HepG2 (cell line): ENCODE measurements around the gene CNPY4. TPM values are rescaled to one million over a fixed set of nuclear protein-coding genes. Genes with fewer than 3 reads are reported as not detected.
A peak's percentile ranks its signal among the peaks of the same experiment; 100 is the strongest.

Source experiments
- CEBPB ChIP-seq: IDR thresholded peaks from 2 replicates; pipeline ENCODE4 v1.6.1; 2011; ENCODE audit warnings: low read depth, low read length, improper control_type of control experiment, borderline replicate concordance
- DNMT3B ChIP-seq: conservative IDR thresholded peaks from 2 replicates; pipeline ENCODE4 v1.6.1; 2016; ENCODE audit warnings: missing biosample characterization, control low read depth
- DRAP1 ChIP-seq: IDR thresholded peaks from 2 replicates; pipeline ENCODE4 v1.6.1; 2016; ENCODE audit warnings: missing genetic modification reagents, missing compliant biosample characterization
- E2F5 ChIP-seq: sonication (generic); formaldehyde crosslinking; conservative IDR thresholded peaks from 2 replicates; pipeline ENCODE4 v1.4.0; 2020; ENCODE audit warnings: missing genetic modification reagents
- HBP1 ChIP-seq: IDR thresholded peaks from 2 replicates; pipeline ENCODE4 v1.6.1; 2016; ENCODE audit warnings: low read depth, control low read depth
- HNRNPLL ChIP-seq: fragments of 200-400 bp; formaldehyde crosslinking; IDR thresholded peaks from 2 replicates; pipeline ENCODE4 v1.6.1; 2017; ENCODE audit warnings: mild to moderate bottlenecking, low read depth, low read length; ENCODE audit not compliant: poor library complexity, severe bottlenecking
- KDM4B ChIP-seq: sonication (generic); formaldehyde crosslinking; IDR thresholded peaks from 2 replicates; pipeline ENCODE4 v1.4.0; 2020; ENCODE audit warnings: missing genetic modification reagents
- LCORL ChIP-seq, 2 experiments: fragments of 450-650 bp in 1 of 2; sonication (generic) in 1 of 2; formaldehyde crosslinking in 1 of 2; IDR thresholded peaks; 2 replicates each; pipeline versions ENCODE4 v1.5.0 to v1.6.1; 2017 to 2020; ENCODE audit warnings: antibody characterized with exemption in 1 of 2, missing genetic modification reagents in 1 of 2
- MTA3 ChIP-seq: sonication (generic); formaldehyde crosslinking; IDR thresholded peaks from 2 replicates; pipeline ENCODE4 v1.4.0; 2020; ENCODE audit warnings: missing genetic modification reagents
- NFATC3 ChIP-seq: sonication (generic); formaldehyde crosslinking; IDR thresholded peaks from 2 replicates; pipeline ENCODE4 v1.5.1; 2020; ENCODE audit warnings: mild to moderate bottlenecking, missing genetic modification reagents
- RAD21 ChIP-seq: fragments of 450-650 bp; formaldehyde crosslinking; IDR thresholded peaks from 2 replicates; pipeline ENCODE4 v1.5.0; 2020; ENCODE audit warnings: mild to moderate bottlenecking
- SRSF4 ChIP-seq: fragments of 200-400 bp; formaldehyde crosslinking; IDR thresholded peaks from one replicate; pipeline ENCODE4 v1.6.1; 2018; ENCODE audit warnings: mild to moderate bottlenecking, low read depth, low read length, moderate library complexity; ENCODE audit not compliant: poor library complexity, severe bottlenecking
- TBX2 ChIP-seq: sonication (generic); formaldehyde crosslinking; IDR thresholded peaks from 2 replicates; pipeline ENCODE4 v1.5.0; 2020; ENCODE audit warnings: missing genetic modification reagents, mild to moderate bottlenecking, borderline replicate concordance
- ZFP41 ChIP-seq: sonication (generic); formaldehyde crosslinking; IDR thresholded peaks from 2 replicates; pipeline ENCODE4 v1.4.0; 2020; ENCODE audit warnings: mild to moderate bottlenecking, missing genetic modification reagents, borderline replicate concordance
- ZNF20 ChIP-seq: sonication (generic); formaldehyde crosslinking; IDR thresholded peaks from 2 replicates; pipeline ENCODE4 v1.4.0; 2020; ENCODE audit warnings: mild to moderate bottlenecking, moderate library complexity, missing genetic modification reagents
- ZNF225 ChIP-seq: sonication (generic); formaldehyde crosslinking; IDR thresholded peaks from 2 replicates; pipeline ENCODE4 v1.4.0; 2020; ENCODE audit warnings: mild to moderate bottlenecking, missing genetic modification reagents
- ZNF44 ChIP-seq: sonication (generic); formaldehyde crosslinking; IDR thresholded peaks from 2 replicates; pipeline ENCODE4 v1.5.1; 2020; ENCODE audit warnings: mild to moderate bottlenecking, missing genetic modification reagents
- ZNF484 ChIP-seq: sonication (generic); formaldehyde crosslinking; IDR thresholded peaks from 2 replicates; pipeline ENCODE4 v1.5.1; 2020; ENCODE audit warnings: mild to moderate bottlenecking, low read depth, missing genetic modification reagents, borderline replicate concordance
- ZNF691 ChIP-seq: sonication (generic); formaldehyde crosslinking; IDR thresholded peaks from 2 replicates; pipeline ENCODE4 v1.4.0; 2020; ENCODE audit warnings: missing genetic modification reagents, low read depth, mild to moderate bottlenecking, borderline replicate concordance
- ZNF7 ChIP-seq: IDR thresholded peaks from 2 replicates; pipeline ENCODE4 v1.6.1; 2016; ENCODE audit warnings: missing biosample characterization, missing genetic modification reagents
- ZNF724P ChIP-seq: sonication (generic); formaldehyde crosslinking; IDR thresholded peaks from 2 replicates; pipeline ENCODE4 v1.8.0; 2022; ENCODE audit warnings: missing genetic modification reagents, borderline replicate concordance
- ZNF740 ChIP-seq: sonication (generic); formaldehyde crosslinking; IDR thresholded peaks from 2 replicates; pipeline ENCODE4 v1.4.0; 2020; ENCODE audit warnings: missing genetic modification reagents
- ZNF770 ChIP-seq: sonication (generic); formaldehyde crosslinking; IDR thresholded peaks from 2 replicates; pipeline ENCODE4 v1.5.0; 2020; ENCODE audit warnings: mild to moderate bottlenecking, missing genetic modification reagents
- ZSCAN31 ChIP-seq: sonication (generic); formaldehyde crosslinking; IDR thresholded peaks from 2 replicates; pipeline ENCODE4 v1.5.0; 2020; ENCODE audit warnings: low read depth, mild to moderate bottlenecking, missing genetic modification reagents
- polyA plus RNA-seq, 8 experiments: library from polyadenylated mRNA; depleted of rRNA in 3 of 8; stranded (reverse) in 7 of 8; unstranded in 1 of 8; fragments of >200 nt; fragmentation: Illumina TruSeq in 4 of 8; extraction: Trizol in 4 of 8; gene quantifications; 2 replicates each; pipeline versions ENCODE4 v1.2.1 to v1.2.3, GENCODE V29; 2011 to 2016; ENCODE audit warnings: low read depth in 4 of 8, missing spikeins in 1 of 8, mixed read lengths in 1 of 8; ENCODE audit not compliant: insufficient read depth in 1 of 8
- total RNA-seq, 5 experiments: library from RNA; depleted of rRNA; stranded (reverse); fragments of >200 nt; fragmentation: Illumina TruSeq; extraction: Trizol; gene quantifications; 2 replicates each; pipeline ENCODE4 v1.2.3, GENCODE V29; 2016; ENCODE audit warnings: low read depth in 1 of 5

The CNPY4 gene
- total and polyA plus RNA-seq, 2 of the 13 experiments (the other 11 are each of a cell fraction or from before 2014, with no cell fraction given) = 6.2 to 12.7 TPM

GRCh38 chr7:100081535-100082102 lies 37.8 kb upstream of the CNPY4 start, which contains the start of gene ZNF3 (continued):
- TF ChIP-seq ZNF770 (CRISPR knock-in tag) (peak; percentile 81), TBX2 (CRISPR knock-in tag) (peak; percentile 88), KDM4B (CRISPR knock-in tag) (peak; percentile 52; the same call in 1 of the 2 replicates), HNRNPLL (peak; percentile 42), ZNF724P (CRISPR knock-in tag) (peak; percentile 45; the same call in 1 of the 2 replicates), ZNF7 (CRISPR knock-in tag) (no peak), E2F5 (CRISPR knock-in tag) (no peak), ZNF691 (CRISPR knock-in tag) (peak; percentile 81; the same call in 1 of the 2 replicates), ZNF44 (0 out of 2 replicates have a peak, but pooled peaks have one; percentile 40), RAD21 (CRISPR knock-in tag) (peak; percentile 90), ZNF484 (CRISPR knock-in tag) (no peak), ZNF740 (0 out of 2 replicates have a peak, but pooled peaks have one; percentile 30), CEBPB (no peak), MTA3 (no peak), ZFP41 (CRISPR knock-in tag) (peak; percentile 26; the same call in 1 of the 2 replicates), LCORL (IDR thresholded peaks at IDR 0.05) (no peak), LCORL (CRISPR knock-in tag; IDR thresholded peaks at IDR 0.05) (peak; percentile 88), DNMT3B (CRISPR knock-in tag) (no peak), NFATC3 (CRISPR knock-in tag) (no peak), DRAP1 (CRISPR knock-in tag) (peak; percentile 80; the same call in 1 of the 2 replicates), ZSCAN31 (CRISPR knock-in tag) (peak; percentile 98), ZNF20 (peak; percentile 92; the same call in 1 of the 2 replicates), ZNF225 (CRISPR knock-in tag) (peak; percentile 75; the same call in 1 of the 2 replicates), SRSF4 (no peak), HBP1 (peak; percentile 58; the same call in 1 of the 2 replicates)
